WI38 (cell line): Measurements from ENCODE around the gene CBY1.

Source experiments
- H3K4me3 ChIP-seq: 2 replicates; pipeline ENCODE4 v1.5.1; 2011; ENCODE audit warnings: low read depth, mild to moderate bottlenecking, control low read depth, low read length
- CTCF ChIP-seq: IDR thresholded peaks from 2 replicates; pipeline ENCODE4 v1.5.1; 2012; ENCODE audit warnings: low read depth, mild to moderate bottlenecking, control low read depth, low read length

The CBY1 gene

GRCh38 chr22:38697425-38698089 is 41.1 kb downstream of the CBY1 start:
- no peak for TF ChIP-seq CTCF
- peak overlapping the region; percentile 7; the same call in 1 of the 2 replicates for H3K4me3 ChIP-seq

GRCh38 chr22:38698407-38699094 is 42.1 kb downstream of the CBY1 start:
- H3K4me3 ChIP-seq, result peak overlapping the region; percentile 86
- TF ChIP-seq CTCF, result no peak

GRCh38 chr22:38699143-38699542 is 42.7 kb downstream of the CBY1 start:
- no peak for TF ChIP-seq CTCF
- peak overlapping the region; percentile 86 for H3K4me3 ChIP-seq

- TF ChIP-seq CTCF, result no peak
- H3K4me3 ChIP-seq, result peak overlapping the region; percentile 86
These were observed 43.3 kb downstream of the CBY1 start for GRCh38 chr22:38699784-38700183.

GRCh38 chr22:38700270-38700788 is 43.9 kb downstream of the CBY1 start:
- peak overlapping the region; percentile 86 for H3K4me3 ChIP-seq
- TF ChIP-seq CTCF, result no peak

DNA sequence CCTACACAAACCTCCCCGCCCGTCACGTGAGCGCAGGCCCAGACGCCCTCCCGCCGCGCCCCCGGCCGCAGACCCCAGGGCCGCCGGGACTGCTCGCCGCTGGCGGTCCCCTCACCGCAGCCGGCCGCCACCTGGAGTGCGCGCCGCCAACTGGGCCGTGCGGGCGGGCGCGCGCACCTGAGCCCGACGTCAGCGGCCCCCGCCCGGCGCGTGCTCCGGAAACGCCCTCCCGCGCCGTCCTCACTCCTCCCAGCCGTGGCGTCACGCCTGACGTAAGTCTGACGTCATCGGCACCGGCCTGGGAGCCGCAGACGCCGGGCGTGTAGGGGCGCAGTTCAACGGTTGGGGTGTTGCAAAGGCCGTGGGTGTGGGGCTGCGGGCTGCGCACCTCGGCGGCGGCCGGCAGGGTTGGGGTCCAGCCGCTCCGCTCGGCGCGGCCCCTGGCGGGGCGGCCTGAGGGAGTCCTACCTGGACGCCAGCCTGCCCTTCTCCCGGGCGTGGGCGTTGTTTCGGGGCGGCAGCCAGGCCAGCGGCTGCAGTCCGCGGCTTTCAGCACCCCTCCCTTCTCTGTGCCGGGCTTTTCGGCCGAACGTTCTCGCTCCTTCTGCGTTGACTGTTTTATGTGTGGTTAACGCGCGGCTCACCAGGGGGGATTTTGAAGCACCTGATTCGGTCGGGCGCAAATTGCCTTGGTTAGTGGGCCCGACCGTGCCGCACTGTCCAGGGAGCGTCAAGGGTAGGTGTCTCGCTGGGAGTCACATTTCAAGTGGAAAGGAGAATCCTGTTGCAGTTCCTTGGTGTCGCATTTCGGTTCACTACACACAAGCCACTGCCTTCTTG is 44.6 kb downstream of the CBY1 start, which contains the start of gene JOSD1:
Gene JOSD1, minus strand, starts transcription at position 155 of the 840 bp plus-strand sequence. CDS start 956 bp downstream, outside the sequence.
- TF ChIP-seq CTCF, result no peak
- peak within 1 kb of the TSS; percentile 86 for H3K4me3 ChIP-seq
